ENCODE results near the gene NPW. TPM values are rescaled to one million over a fixed set of nuclear protein-coding genes. Genes with fewer than 3 reads are reported as not detected.
A peak's percentile ranks its signal among the peaks of the same experiment; 100 is the strongest.
"Not testable (repeated sequence)": the region's sequence is repeated elsewhere in the genome, so short reads cannot be mapped to it uniquely, and the experiment has no call there.

Gene NPW
- total RNA-seq, 1 donor from 2014 or later = 1.3 TPM

GRCh38 chr16:2031081-2031577, 11.5 kb downstream of the NPW start:
- Mint-ChIP-seq H3K9me3 (no peaks in the 10 kb centered on the region), H3K4me1 (peaks cover 9% of the 10 kb centered on the region), H3K27me3 (ENCODE audit: low read depth) (peaks cover 20% of the 10 kb centered on the region), H3K27ac (ENCODE audit: unreplicated experiment) (no peak overlapping the region), H3K36me3 (ENCODE audit: low read depth) (no peaks in the 10 kb centered on the region), H3K4me3 (no peak overlapping the region)
- DNase-seq (ENCODE audit: low read depth, low spot score) = no peak
- TF ChIP-seq, protein P1, sequence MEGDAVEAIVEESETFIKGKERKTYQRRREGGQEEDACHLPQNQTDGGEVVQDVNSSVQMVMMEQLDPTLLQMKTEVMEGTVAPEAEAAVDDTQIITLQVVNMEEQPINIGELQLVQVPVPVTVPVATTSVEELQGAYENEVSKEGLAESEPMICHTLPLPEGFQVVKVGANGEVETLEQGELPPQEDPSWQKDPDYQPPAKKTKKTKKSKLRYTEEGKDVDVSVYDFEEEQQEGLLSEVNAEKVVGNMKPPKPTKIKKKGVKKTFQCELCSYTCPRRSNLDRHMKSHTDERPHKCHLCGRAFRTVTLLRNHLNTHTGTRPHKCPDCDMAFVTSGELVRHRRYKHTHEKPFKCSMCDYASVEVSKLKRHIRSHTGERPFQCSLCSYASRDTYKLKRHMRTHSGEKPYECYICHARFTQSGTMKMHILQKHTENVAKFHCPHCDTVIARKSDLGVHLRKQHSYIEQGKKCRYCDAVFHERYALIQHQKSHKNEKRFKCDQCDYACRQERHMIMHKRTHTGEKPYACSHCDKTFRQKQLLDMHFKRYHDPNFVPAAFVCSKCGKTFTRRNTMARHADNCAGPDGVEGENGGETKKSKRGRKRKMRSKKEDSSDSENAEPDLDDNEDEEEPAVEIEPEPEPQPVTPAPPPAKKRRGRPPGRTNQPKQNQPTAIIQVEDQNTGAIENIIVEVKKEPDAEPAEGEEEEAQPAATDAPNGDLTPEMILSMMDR (conservative IDR thresholded peaks at IDR 0.05) = no peak

DNA sequence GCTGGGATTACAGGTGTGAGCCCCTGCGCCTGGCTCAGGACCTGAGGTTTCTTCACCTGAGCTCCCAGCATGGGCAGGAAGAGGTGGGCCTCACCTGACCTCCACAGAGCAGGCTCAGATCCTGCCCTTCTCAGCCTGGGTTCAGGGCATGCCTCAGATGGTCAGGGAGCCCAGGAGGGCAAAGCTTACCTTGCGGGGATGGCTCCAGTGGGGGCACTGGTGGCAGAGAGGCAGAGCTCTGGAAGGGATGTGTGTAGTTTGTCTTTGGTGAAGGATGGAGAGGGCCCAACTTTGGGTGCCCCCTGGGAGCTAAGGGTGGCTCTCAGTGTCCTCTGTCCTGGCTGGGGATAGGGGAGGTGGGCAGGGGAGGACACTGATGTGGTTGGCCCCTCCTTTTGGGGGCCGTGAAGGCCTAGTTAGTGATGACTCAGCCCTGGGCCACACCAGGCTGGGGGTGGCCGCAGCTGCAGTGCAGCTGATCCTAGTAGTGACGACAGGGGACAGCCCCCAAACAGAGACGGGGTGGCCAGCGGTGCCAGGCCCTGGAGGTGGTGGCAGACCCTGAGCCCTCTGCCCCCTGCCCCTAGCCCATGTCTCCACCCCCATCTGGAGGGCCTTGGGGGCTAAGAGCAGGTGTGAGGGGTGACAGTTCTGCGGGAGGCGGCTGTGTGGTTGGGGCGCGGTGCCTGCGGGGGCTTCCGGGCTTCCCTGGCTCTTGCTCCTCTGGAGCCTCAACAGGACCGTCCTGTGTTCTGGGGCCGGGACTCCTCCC, 12.9 kb downstream of the NPW start:
- DNase-seq (ENCODE audit: low read depth, low spot score) = no peak
- TF ChIP-seq, protein P1 (conservative IDR thresholded peaks at IDR 0.05) = no peak
- H3K36me3 Mint-ChIP-seq (ENCODE audit: low read depth) = no peaks in the 10 kb centered on the region
- no peak overlapping the region for H3K4me3 Mint-ChIP-seq
- peak overlapping the region; percentile 19 for H3K27ac Mint-ChIP-seq (ENCODE audit: unreplicated experiment)
- H3K9me3 Mint-ChIP-seq = no peaks in the 10 kb centered on the region
- H3K27me3 Mint-ChIP-seq (ENCODE audit: low read depth) = peaks cover 16% of the 10 kb centered on the region
- H3K4me1 Mint-ChIP-seq = peaks cover 8% of the 10 kb centered on the region

GRCh38 chr16:2033057-2033908, 13.7 kb downstream of the NPW start:
- Mint-ChIP-seq H3K9me3 (no peaks in the 10 kb centered on the region), H3K4me1 (peaks cover 5% of the 10 kb centered on the region), H3K36me3 (ENCODE audit: low read depth) (no peaks in the 10 kb centered on the region), H3K27ac (ENCODE audit: unreplicated experiment) (no peak overlapping the region), H3K4me3 (no peak overlapping the region), H3K27me3 (ENCODE audit: low read depth) (peaks cover 8% of the 10 kb centered on the region)
- TF ChIP-seq, protein P1 (conservative IDR thresholded peaks at IDR 0.05) = no peak
- DNase-seq (ENCODE audit: low read depth, low spot score) = no peak

GRCh38 chr16:2033909-2034695, 14.5 kb downstream of the NPW start:
- not testable (repeated sequence) for H3K27ac Mint-ChIP-seq (ENCODE audit: unreplicated experiment); H3K9me3 Mint-ChIP-seq; H3K4me1 Mint-ChIP-seq; H3K27me3 Mint-ChIP-seq (ENCODE audit: low read depth); DNase-seq (ENCODE audit: low read depth, low spot score); H3K36me3 Mint-ChIP-seq (ENCODE audit: low read depth); H3K4me3 Mint-ChIP-seq

DNA sequence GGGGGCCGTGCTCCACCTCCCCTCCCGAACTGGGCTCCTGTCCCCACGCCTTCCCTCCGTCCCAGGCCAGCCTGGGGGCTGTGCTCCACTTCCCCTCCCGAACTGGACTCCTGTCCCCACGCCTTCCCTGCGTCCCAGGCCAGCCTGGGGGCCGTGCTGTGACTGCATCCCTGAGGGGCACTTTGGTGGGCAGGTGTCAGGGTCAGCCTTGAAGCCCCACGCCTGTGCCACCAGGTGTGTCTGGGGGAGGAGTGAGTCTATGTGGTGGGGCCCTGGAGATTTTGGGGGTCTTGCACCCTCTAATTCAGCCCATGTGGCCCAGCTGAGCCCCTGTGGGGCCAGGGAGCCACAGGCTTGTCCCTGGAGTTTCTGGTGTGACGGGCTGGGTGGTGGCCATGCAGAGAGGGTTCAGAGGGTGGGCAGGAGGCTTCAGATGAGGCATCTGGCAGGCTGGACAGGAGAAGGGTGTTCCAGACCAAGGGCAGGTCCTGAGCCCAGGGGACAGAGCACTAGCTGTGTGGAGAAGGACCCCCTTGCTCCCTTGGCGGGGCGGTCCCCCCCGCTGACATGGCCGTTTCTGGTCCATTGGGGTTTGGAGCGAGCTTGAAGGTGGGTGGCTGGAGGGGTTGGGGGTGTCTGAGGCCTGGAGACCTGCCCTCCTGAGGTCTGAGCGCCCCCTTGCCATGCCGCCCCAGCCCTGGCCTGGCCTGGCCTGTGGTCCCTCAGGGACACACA, 15.3 kb downstream of the NPW start:
- no peaks in the 10 kb centered on the region for H3K36me3 Mint-ChIP-seq (ENCODE audit: low read depth)
- TF ChIP-seq, protein P1 (conservative IDR thresholded peaks at IDR 0.05) = no peak
- no peaks in the 10 kb centered on the region for H3K9me3 Mint-ChIP-seq
- peaks cover 1% of the 10 kb centered on the region for H3K27me3 Mint-ChIP-seq (ENCODE audit: low read depth)
- H3K4me3 Mint-ChIP-seq = no peak overlapping the region
- H3K27ac Mint-ChIP-seq (ENCODE audit: unreplicated experiment) = peak overlapping the region; percentile 43
- H3K4me1 Mint-ChIP-seq = peaks cover 8% of the 10 kb centered on the region
- DNase-seq (ENCODE audit: low read depth, low spot score) = no peak

Data from neural crest cell (in vitro differentiated cells).